Measurements from ENCODE around the gene ZSCAN20.

Gene ZSCAN20

DNA sequence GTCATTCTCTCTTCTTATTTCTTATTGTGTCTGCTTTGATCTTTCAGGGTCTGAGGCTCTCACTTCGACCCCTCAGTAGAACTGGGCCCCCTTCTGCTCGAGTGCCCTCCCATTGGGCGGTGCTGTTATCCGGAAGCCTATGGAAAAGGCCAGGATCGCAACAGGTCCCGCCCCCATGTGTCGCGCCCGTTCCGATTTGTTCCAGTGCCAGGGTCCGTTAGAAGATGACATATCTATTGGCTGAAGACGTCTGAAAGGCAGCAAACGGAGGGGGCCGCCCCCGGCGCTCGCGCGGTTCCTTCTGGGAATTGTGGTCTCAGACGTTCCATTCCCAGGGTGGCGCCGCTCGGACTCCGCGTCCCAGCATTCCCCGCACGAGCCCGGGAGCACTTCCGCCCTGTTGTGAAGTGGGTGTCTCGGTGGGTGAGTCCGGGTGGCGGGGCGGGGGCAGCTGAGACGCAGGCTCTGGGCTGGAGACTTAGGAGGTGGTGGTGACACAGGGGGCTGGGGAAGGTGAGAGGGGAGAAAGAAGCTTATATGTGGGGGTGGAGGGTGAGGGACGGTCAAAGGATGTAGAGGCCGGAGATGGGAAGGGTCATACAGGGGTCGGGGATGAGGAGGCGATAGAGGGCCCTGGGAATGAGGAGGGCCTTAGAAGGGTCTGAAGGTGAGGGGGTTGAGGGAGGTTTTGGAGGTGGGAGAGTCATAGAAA, at the start of gene ZSCAN20:
Gene ZSCAN20, plus strand, starts transcription at position 377 of the 712 bp plus-strand sequence. CDS start 6,644 bp downstream, outside the sequence.
- DNase-seq (ENCODE audit: low read depth in 2 of 2), result peak; percentile 64 to 66

- DNase-seq (ENCODE audit: low read depth in 2 of 2), result no peak
Measured at GRCh38 chr1:33424205-33424604, 48.2 kb upstream of the ZSCAN20 start.

- no peak for DNase-seq (ENCODE audit: low read depth in 2 of 2)
Measured at GRCh38 chr1:33424610-33425009, 47.8 kb upstream of the ZSCAN20 start.

GRCh38 chr1:33425900-33426299, 46.5 kb upstream of the ZSCAN20 start:
- DNase-seq (ENCODE audit: low read depth in 2 of 2), result no peak

GRCh38 chr1:33426916-33427315, 45.5 kb upstream of the ZSCAN20 start:
- DNase-seq (ENCODE audit: low read depth in 2 of 2), result no peak

DNA sequence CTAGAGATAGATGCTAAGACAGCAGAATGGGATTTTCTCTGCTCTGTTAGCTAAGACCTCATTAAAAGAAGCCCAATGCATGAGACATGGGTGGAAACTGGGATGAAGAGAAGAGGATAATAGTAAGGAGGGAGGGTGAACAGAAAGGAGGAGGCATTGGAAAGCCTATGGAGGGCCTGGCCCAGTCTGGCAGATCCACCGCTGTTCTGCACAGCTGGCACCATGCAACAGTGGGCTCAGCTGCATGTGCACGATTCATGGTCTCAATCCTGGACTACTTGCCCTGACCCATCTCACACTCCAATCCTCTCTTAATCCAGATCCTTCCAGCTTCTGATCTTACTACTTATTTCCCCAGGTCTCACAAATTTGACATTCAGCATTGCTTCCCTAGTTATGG, 43.8 kb upstream of the ZSCAN20 start:
- no peak for DNase-seq (ENCODE audit: low read depth in 2 of 2)

- DNase-seq (ENCODE audit: low read depth in 2 of 2), result no peak
Measured at GRCh38 chr1:33429332-33429731, 43.1 kb upstream of the ZSCAN20 start.

DNA sequence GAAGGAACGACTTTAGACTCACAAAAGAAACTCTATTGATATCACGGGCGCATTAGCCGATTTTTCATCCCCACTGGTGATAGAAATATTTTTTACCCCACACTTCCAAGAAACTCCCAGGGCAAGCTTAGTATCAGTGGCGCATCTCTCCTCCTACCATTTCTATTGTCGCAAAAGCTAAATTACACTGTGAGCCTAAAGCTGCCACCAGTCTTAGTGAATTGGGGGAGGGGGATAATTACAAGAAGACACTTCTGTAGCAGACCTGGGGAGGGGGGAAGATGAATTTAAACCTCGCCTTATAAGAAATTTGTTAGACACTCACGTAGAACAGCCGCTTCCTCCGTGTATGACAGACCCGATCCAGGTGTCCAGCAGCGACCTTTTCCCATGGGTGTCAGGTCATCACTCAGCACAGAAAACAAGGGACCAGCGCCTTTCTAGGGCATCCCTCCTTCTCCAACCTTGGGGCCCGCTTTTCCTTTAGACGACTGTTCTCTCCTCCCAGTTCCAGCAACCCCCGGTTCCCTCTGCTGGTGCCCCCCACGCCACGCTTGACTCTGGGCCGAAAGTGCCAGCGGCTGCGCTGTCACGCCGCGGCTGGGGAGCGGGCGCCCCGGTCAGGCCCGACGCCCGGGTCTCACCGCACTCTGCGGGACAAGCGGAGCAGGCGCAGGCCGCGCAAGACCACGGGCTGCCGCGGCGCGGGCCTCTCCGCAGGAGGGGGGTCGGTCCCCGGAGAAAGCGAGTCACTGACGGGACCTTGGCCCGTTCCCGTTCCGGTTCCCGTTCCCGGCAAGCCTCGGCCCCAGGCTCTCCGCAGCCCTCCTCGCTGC, 42.4 kb upstream of the ZSCAN20 start:
- no peak for DNase-seq (ENCODE audit: low read depth in 2 of 2)

DNA sequence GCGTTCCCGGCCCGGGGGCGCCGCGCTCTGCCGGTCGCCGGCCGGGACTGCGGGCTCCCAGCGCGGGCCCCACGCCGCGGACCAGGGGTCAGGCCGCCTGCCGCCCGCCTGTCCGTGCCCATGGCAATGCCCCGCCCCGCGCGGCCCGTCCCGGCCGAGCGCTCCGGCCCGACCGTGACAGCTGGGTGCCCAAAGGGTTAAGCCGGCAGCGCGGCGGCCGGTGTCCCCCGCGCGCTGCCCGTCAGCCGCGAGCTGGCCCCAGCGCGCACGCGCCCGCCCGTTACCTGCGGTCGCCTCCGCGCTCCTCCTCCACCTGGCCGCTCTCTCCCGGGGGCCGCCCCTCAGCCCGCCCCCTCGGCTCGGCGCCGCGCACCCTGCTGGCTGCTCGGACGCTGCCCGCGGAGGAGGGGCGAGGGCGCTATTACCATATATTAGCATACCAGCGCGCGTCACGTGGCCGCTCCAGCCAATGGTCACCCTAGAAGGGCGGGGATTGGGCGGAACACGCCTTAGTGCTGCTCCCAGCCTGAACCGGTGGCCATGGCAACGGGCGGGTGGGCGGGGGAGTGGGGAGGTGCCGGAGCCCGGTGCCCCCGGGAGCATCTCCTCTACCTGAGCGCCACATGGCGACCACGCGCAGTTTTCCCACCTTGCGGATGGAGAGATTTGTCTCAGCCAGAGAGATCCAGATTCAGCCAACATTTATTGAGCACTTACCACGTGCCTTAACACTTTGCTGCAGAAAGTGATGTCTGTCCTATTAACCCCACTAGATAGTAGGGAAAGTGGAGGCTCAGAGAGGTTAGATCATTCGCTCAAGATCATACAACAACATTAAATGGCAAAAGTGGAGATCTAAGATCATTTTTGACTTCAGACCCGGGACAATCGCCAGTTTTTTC, 41.5 kb upstream of the ZSCAN20 start, which contains the start of gene PHC2:
Gene PHC2, minus strand, starts transcription at position 404 of the 902 bp plus-strand sequence. CDS start 55,556 bp downstream, outside the sequence.
- DNase-seq (ENCODE audit: low read depth in 2 of 2), result peak; percentile 74 to 75

- no peak for DNase-seq (ENCODE audit: low read depth in 2 of 2)
Measured at GRCh38 chr1:33433509-33434362, 38.7 kb upstream of the ZSCAN20 start.

DNA sequence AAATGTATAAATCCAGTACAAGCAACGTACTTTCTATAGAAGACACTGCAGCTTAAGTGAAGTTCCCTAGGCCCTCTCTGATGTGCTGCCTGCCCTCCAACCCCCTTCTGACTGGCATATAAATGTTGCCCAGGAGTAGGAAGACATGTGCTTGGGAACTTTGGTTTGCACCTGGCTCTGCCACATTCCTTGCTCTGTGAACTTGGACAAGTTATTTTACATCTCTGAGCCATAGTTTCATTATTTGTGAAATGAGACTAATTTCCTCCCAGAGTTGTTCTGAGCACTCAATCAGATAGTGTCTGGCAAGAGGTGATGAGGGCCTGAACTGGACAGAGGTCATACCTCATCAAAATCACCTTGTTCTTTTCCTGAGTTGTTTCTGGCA, 38.1 kb upstream of the ZSCAN20 start:
- DNase-seq (ENCODE audit: low read depth in 2 of 2), result no peak

DNA sequence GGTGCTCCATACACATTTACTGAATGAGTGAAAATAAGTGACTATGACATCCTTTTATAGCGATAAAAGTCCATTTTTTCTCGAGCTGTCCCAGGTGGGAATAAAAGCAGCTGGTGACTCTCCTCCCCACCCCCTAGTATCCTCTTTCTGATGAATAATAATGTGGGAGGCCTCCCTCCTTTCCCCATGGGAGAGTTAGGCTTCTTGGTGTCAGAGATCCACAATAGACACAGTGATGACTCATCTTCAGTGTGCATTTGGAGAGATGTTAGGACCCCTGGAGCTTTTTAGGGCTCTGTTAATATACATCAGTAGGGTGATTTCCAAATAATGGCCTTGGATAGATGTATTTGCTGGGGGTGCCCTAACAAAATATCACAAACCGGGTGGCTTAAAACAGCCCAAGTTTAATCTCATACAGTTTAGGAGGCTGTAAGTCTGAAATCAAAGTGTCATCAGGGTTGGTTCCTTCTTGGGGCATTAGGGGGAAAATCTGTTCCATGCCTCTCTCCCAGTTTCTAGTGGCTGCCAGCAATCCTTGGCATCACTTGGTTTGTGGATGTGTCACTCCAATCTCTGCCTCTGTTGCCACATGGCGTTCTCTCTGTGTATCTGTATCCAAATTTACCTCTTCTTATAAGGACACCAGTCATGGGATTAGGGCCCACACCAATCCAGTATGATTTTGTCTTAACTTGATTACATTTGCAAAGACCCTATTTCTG, 37.2 kb upstream of the ZSCAN20 start:
- DNase-seq (ENCODE audit: low read depth in 2 of 2), result no peak

DNA sequence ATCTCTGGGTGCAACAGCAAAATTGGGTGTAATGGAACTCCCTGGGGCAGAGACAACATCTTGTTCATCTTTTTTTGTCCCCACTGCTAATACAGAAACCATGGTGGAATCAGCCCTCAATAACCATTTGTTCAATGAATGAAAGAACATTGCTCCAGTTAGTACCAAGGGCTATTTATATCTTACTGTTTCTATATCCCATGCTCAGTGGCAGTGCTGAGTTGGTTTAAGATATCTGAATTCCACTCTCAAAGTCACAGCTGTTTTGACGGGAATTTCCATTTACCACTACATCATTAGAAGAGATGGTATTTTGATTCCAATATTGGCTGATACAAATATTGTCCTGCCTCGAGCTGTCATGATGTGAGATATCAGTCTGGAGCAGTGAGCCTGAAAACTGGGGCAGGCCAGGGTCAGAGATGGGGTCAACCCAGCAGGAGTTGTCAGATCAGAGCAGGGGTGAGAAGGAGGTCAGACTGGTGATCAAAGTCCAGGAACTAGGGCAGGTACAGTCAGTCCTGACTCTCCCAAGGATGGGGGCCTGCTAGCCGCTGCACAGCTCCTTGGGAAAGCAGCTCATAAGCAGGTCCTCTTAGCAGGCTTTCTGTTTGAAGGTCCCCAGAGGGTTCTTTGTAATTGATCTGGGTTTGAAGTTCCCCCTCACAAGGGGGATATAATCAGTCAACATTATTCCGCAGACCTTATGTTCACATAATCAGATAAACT, 35.7 kb upstream of the ZSCAN20 start:
- no peak for DNase-seq (ENCODE audit: low read depth in 2 of 2)

- DNase-seq (ENCODE audit: low read depth in 2 of 2), result no peak
Measured at GRCh38 chr1:33438364-33439160, 33.9 kb upstream of the ZSCAN20 start.

DNA sequence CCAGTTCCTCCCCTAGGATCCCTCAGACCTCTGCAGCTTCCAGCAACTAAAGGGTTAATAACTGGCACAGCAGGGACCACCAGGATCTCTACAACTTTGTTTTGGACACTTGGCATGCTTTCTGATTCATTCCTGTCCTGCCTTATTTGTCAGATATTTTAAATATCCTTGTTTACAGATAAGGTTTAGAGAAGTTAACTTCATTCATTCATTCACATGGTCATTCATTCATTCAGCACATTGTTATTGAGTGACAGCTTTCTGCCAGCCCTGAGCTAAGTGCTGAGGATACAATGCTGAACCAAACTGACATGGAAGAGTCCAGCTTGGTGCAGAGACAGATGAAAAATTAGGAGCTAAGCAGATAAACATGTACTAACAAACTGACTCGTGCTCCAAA, 32.8 kb upstream of the ZSCAN20 start:
- DNase-seq (ENCODE audit: low read depth in 2 of 2), result no peak

DNA sequence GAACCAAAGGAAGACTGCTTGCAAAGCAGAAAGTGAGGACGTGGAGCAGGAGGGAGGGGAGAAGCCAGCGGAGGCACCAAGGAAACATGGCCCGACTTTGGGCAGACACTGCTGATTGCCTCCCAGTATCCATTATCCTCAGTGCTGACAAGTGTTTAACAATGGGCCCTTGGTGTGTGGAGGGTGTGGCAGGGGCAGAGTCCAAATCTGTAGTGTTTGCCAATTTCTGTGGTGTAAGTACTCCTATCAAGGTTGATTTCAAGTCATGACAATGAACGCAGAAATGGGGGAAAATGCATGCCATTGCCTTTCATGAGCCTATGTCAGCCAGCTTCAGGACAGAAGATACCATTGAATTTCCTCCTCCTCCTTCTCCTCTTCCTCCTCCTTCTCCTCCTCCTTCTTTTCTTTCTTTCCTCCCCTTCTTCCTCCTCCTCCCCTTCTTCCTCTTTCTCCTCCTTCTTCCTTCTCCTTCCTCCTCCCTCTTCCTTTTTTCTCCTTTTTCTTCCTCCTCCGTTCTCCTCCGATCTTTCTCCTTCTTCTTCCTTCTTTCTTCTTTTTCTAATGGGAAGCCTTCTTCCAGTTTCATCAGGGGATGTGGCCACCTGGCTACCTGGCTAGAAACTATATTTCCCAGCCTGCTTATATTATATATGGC, 31.2 kb upstream of the ZSCAN20 start:
- DNase-seq (ENCODE audit: low read depth in 2 of 2), result no peak

DNA sequence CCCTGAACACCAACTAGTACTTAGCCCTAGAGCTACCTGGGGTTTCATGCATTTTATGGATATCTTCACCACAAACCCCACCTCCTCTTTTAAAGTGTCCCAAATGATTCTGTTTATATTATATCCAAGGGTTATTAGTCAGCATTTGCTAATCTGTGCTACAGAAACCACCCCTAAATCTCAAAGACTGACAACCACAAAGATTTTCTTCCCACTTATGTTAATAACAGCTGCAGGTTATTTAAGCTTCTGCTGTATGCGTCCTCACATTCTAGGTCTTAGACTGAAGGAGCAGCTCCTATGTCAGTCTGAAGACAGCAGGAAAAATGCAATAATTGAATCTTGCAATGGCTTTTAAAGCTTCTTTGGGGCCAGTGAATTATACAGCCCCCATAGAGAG, 30.3 kb upstream of the ZSCAN20 start:
- no peak for DNase-seq (ENCODE audit: low read depth in 2 of 2)

DNA sequence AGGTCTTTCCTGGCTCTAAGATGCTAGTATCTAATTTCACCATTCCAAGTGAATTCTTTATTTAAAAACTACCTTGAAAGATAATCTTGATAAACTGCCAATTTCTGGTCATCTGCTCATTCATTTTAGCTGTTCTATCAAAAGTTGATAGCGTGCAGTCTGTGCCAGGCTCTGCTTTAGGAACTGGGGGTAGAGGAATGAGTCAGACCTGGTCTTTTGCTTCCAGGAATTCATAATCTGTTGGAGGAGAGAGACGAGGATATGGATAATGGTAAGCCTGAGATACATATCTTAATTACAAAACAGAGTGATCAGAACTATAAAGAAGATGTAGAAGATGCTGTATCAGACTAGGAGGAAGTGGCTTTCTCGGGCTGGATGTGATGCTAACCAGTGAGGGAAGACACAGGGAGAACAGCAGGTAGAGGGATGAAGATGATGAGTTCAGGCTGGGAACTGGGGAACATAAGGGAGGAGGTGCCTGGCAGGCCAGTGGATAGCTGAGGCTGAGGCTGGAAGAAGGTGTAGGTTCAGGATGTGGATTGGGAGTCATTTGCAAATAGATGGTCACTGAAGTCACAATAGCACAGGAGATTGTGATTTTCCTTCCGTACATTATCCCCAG, 29.3 kb upstream of the ZSCAN20 start:
- DNase-seq (ENCODE audit: low read depth in 2 of 2), result no peak

Measured in stimulated activated CD8-positive, alpha-beta memory T cell treated with anti-CD3 and anti-CD28 coated beads, Interleukin-7, amount 100 ng/mL, for 1 hour (primary cell).